ENCODE measurements around the gene MYO7A.

- TF ChIP-seq CTCF (IDR thresholded peaks at IDR 0.05; ENCODE audit: low read length): no peak
- TF ChIP-seq EZH2 (IDR thresholded peaks at IDR 0.05; ENCODE audit: borderline replicate concordance, low read length): no peak
Observed at GRCh38 chr11:77092382-77092781, 35.7 kb upstream of the MYO7A start.

All from OCI-LY1 (cell line).